ENCODE data around the gene CAND1. TPM values are rescaled to one million over a fixed set of nuclear protein-coding genes. Genes with fewer than 3 reads are reported as not detected.

CAND1 gene
- total and polyA plus RNA-seq, 2 experiments from 2014 or later, result 92.6 to 111 TPM

- no peak overlapping the region for H3K4me2 ChIP-seq (ENCODE audit: unreplicated experiment)
- H3K4me1 ChIP-seq (ENCODE audit: insufficient read depth), result no peaks in the 10 kb centered on the region
- H3K9me3 ChIP-seq (ENCODE audit: low read depth), result no peaks in the 10 kb centered on the region
- no peak overlapping the region for H3K9ac ChIP-seq
- no peaks in the 10 kb centered on the region for H3K9me2 ChIP-seq (ENCODE audit: insufficient read depth)
- no peaks in the 10 kb centered on the region for H4K20me1 ChIP-seq (ENCODE audit: insufficient read depth)
- in situ Hi-C loops (cut with MboI), result no loop called here
- TF ChIP-seq EZH2 (IDR thresholded peaks at IDR 0.05; ENCODE audit: insufficient read depth, poor library complexity, severe bottlenecking) (no peak), EZH2phosphoT487 (IDR thresholded peaks at IDR 0.05; ENCODE audit: insufficient read depth, low read depth) (no peak)
- H2AFZ ChIP-seq, result no peak overlapping the region
- H3F3A ChIP-seq (ENCODE audit: insufficient read depth), result peaks cover 14% of the 10 kb centered on the region; the same call in 1 of the 2 replicates
- no peak overlapping the region for H3K4me3 ChIP-seq
- peaks cover 8% of the 10 kb centered on the region; the same call in 1 of the 2 replicates for H3K36me3 ChIP-seq (ENCODE audit: low read depth)
- no peak overlapping the region for H3K27ac ChIP-seq
- H3K27me3 ChIP-seq (replicated peaks; ENCODE audit: insufficient read depth), result no peaks in the 10 kb centered on the region
- no peak for DNase-seq
- no peaks in the 10 kb centered on the region for H3K79me2 ChIP-seq (ENCODE audit: insufficient read depth)
Observed at GRCh38 chr12:67326637-67327036, 57.5 kb downstream of the CAND1 start.

GRCh38 chr12:67327466-67327865 lies 58.3 kb downstream of the CAND1 start:
- Histone ChIP-seq H3K9me3 (ENCODE audit: low read depth) (no peaks in the 10 kb centered on the region), H3K27me3 (replicated peaks; ENCODE audit: insufficient read depth) (no peaks in the 10 kb centered on the region), H3K36me3 (ENCODE audit: low read depth) (0 out of 2 replicates have a peak, but pooled peaks cover under 1% of the 10 kb centered on the region), H4K20me1 (ENCODE audit: insufficient read depth) (no peaks in the 10 kb centered on the region), H3K79me2 (ENCODE audit: insufficient read depth) (no peaks in the 10 kb centered on the region), H3F3A (ENCODE audit: insufficient read depth) (peaks cover 14% of the 10 kb centered on the region; the same call in 1 of the 2 replicates), H3K4me3 (no peak overlapping the region), H2AFZ (no peak overlapping the region), H3K9ac (no peak overlapping the region), H3K4me2 (ENCODE audit: unreplicated experiment) (no peak overlapping the region), H3K9me2 (ENCODE audit: insufficient read depth) (no peaks in the 10 kb centered on the region), H3K4me1 (ENCODE audit: insufficient read depth) (no peaks in the 10 kb centered on the region), H3K27ac (no peak overlapping the region)
- TF ChIP-seq EZH2 (IDR thresholded peaks at IDR 0.05; ENCODE audit: insufficient read depth, poor library complexity, severe bottlenecking), result no peak
- TF ChIP-seq EZH2phosphoT487 (IDR thresholded peaks at IDR 0.05; ENCODE audit: insufficient read depth, low read depth), result no peak
- in situ Hi-C loops (cut with MboI), result no loop called here
- WGBS, 2 experiments (ENCODE audit: low coverage in 1 of 2, low lambda C conversion rate in 2 of 2, missing lambda C conversion rate in 2 of 2), result 29% methylated on average over 2 of the region's 2 CpGs
- DNase-seq, result no peak

- H3K9me2 ChIP-seq (ENCODE audit: insufficient read depth), result no peaks in the 10 kb centered on the region
- 96 to 100% methylated on average over 1 of the region's 1 CpG for WGBS, 2 experiments (ENCODE audit: low coverage in 1 of 2, low lambda C conversion rate in 2 of 2, missing lambda C conversion rate in 2 of 2)
- TF ChIP-seq EZH2phosphoT487 (IDR thresholded peaks at IDR 0.05; ENCODE audit: insufficient read depth, low read depth), result no peak
- no peak for TF ChIP-seq EZH2 (IDR thresholded peaks at IDR 0.05; ENCODE audit: insufficient read depth, poor library complexity, severe bottlenecking)
- no peak overlapping the region for H3K9ac ChIP-seq
- H3K4me1 ChIP-seq (ENCODE audit: insufficient read depth), result no peaks in the 10 kb centered on the region
- no peaks in the 10 kb centered on the region for H3K36me3 ChIP-seq (ENCODE audit: low read depth)
- DNase-seq, result no peak
- no peak overlapping the region for H2AFZ ChIP-seq
- no peaks in the 10 kb centered on the region for H3K27me3 ChIP-seq (replicated peaks; ENCODE audit: insufficient read depth)
- H3K79me2 ChIP-seq (ENCODE audit: insufficient read depth), result no peaks in the 10 kb centered on the region
- H3K4me2 ChIP-seq (ENCODE audit: unreplicated experiment), result no peak overlapping the region
- H3K4me3 ChIP-seq, result no peak overlapping the region
- H3F3A ChIP-seq (ENCODE audit: insufficient read depth), result peaks cover 9% of the 10 kb centered on the region; the same call in 1 of the 2 replicates
- no peaks in the 10 kb centered on the region for H3K9me3 ChIP-seq (ENCODE audit: low read depth)
- in situ Hi-C loops (cut with MboI), result no loop called here
- H3K27ac ChIP-seq, result no peak overlapping the region
- no peaks in the 10 kb centered on the region for H4K20me1 ChIP-seq (ENCODE audit: insufficient read depth)
Observed at GRCh38 chr12:67331123-67331522, 62.0 kb downstream of the CAND1 start.

GRCh38 chr12:67331828-67332227 lies 62.7 kb downstream of the CAND1 start:
- in situ Hi-C loops (cut with MboI), result no loop called here
- Histone ChIP-seq H3K27me3 (replicated peaks; ENCODE audit: insufficient read depth) (no peaks in the 10 kb centered on the region), H3K36me3 (ENCODE audit: low read depth) (no peaks in the 10 kb centered on the region), H2AFZ (no peak overlapping the region), H3K4me2 (ENCODE audit: unreplicated experiment) (no peak overlapping the region), H3K4me1 (ENCODE audit: insufficient read depth) (no peaks in the 10 kb centered on the region), H3K9me3 (ENCODE audit: low read depth) (no peaks in the 10 kb centered on the region), H3F3A (ENCODE audit: insufficient read depth) (peaks cover 5% of the 10 kb centered on the region; the same call in 1 of the 2 replicates), H3K79me2 (ENCODE audit: insufficient read depth) (no peaks in the 10 kb centered on the region), H3K27ac (no peak overlapping the region), H3K4me3 (no peak overlapping the region), H4K20me1 (ENCODE audit: insufficient read depth) (no peaks in the 10 kb centered on the region), H3K9ac (no peak overlapping the region), H3K9me2 (ENCODE audit: insufficient read depth) (no peaks in the 10 kb centered on the region)
- TF ChIP-seq EZH2 (IDR thresholded peaks at IDR 0.05; ENCODE audit: insufficient read depth, poor library complexity, severe bottlenecking), result no peak
- no peak for TF ChIP-seq EZH2phosphoT487 (IDR thresholded peaks at IDR 0.05; ENCODE audit: insufficient read depth, low read depth)
- DNase-seq, result no peak

- Histone ChIP-seq H3K9me3 (ENCODE audit: low read depth) (no peaks in the 10 kb centered on the region), H4K20me1 (ENCODE audit: insufficient read depth) (no peaks in the 10 kb centered on the region), H3K9ac (no peak overlapping the region), H3K4me3 (no peak overlapping the region), H3K4me1 (ENCODE audit: insufficient read depth) (no peaks in the 10 kb centered on the region), H3K36me3 (ENCODE audit: low read depth) (no peaks in the 10 kb centered on the region), H3K4me2 (ENCODE audit: unreplicated experiment) (no peak overlapping the region), H3K27me3 (replicated peaks; ENCODE audit: insufficient read depth) (no peaks in the 10 kb centered on the region), H2AFZ (no peak overlapping the region), H3K79me2 (ENCODE audit: insufficient read depth) (no peaks in the 10 kb centered on the region), H3K9me2 (ENCODE audit: insufficient read depth) (no peaks in the 10 kb centered on the region), H3F3A (ENCODE audit: insufficient read depth) (no peaks in the 10 kb centered on the region), H3K27ac (no peak overlapping the region)
- 48 to 59% methylated on average over 1 of the region's 1 CpG for WGBS, 2 experiments (ENCODE audit: low coverage in 1 of 2, low lambda C conversion rate in 2 of 2, missing lambda C conversion rate in 2 of 2)
- no peak for DNase-seq
- in situ Hi-C loops (cut with MboI), result no loop called here
- TF ChIP-seq EZH2 (IDR thresholded peaks at IDR 0.05; ENCODE audit: insufficient read depth, poor library complexity, severe bottlenecking), result no peak
- no peak for TF ChIP-seq EZH2phosphoT487 (IDR thresholded peaks at IDR 0.05; ENCODE audit: insufficient read depth, low read depth)
Observed at GRCh38 chr12:67333649-67334048, 64.5 kb downstream of the CAND1 start.

Measured in GM23248 (cell line).